HL-60/S4 treated with phorbol 12-myristate 13-acetate at 8.2 ng/mL for 4 days and 3 days (cell line): ENCODE measurements around the gene C19orf85.
"Not testable (repeated sequence)": the region's sequence is repeated elsewhere in the genome, so short reads cannot be mapped to it uniquely, and the experiment has no call there.

Experiments
- in situ Hi-C: fragments of 300-500 bp; cut with MboI; formaldehyde crosslinking; loops from 2 replicates; pipeline ENCODE4 v1.15.0; 2022; ENCODE audit warnings: low sequenced_read_pairs

C19orf85 gene

GRCh38 chr19:55459950-55460657 lies 4.4 kb downstream of the C19orf85 start:
- in situ Hi-C loops, result no loop called here

GRCh38 chr19:55459551-55459949 lies 5.0 kb downstream of the C19orf85 start:
- in situ Hi-C loops, result no loop called here

GRCh38 chr19:55457683-55458457 lies 6.7 kb downstream of the C19orf85 start:
- in situ Hi-C loops, result no loop called here

GRCh38 chr19:55456347-55456746 lies 8.2 kb downstream of the C19orf85 start:
- in situ Hi-C loops, result no loop called here

GRCh38 chr19:55455576-55456235 lies 8.8 kb downstream of the C19orf85 start:
- in situ Hi-C loops, result no loop called here

GRCh38 chr19:55454787-55455243 lies 9.7 kb downstream of the C19orf85 start:
- in situ Hi-C loops, result no loop called here

GRCh38 chr19:55453511-55454260 lies 10.9 kb downstream of the C19orf85 start:
- in situ Hi-C loops, result no loop called here

GRCh38 chr19:55452749-55453346 lies 11.7 kb downstream of the C19orf85 start:
- in situ Hi-C loops, result no loop called here

- in situ Hi-C loops, result no loop called here
Measured at GRCh38 chr19:55451965-55452748, 12.4 kb downstream of the C19orf85 start.

- in situ Hi-C loops, result no loop called here
Measured at GRCh38 chr19:55451163-55451964, 13.2 kb downstream of the C19orf85 start.

- in situ Hi-C loops, result no loop called here
Measured at GRCh38 chr19:55449469-55449868, 15.1 kb downstream of the C19orf85 start.

GRCh38 chr19:55448175-55448490 lies 16.4 kb downstream of the C19orf85 start:
- in situ Hi-C loops, result not testable (repeated sequence)

- in situ Hi-C loops, result no loop called here
Measured at GRCh38 chr19:55447421-55448174, 17.0 kb downstream of the C19orf85 start.

GRCh38 chr19:55446060-55446459 lies 18.5 kb downstream of the C19orf85 start:
- in situ Hi-C loops, result no loop called here

- in situ Hi-C loops, result no loop called here
Measured at GRCh38 chr19:55444646-55445045, 19.9 kb downstream of the C19orf85 start.

GRCh38 chr19:55443824-55444480 lies 20.6 kb downstream of the C19orf85 start:
- in situ Hi-C loops, result no loop called here

- in situ Hi-C loops, result no loop called here
Measured at GRCh38 chr19:55443045-55443823, 21.3 kb downstream of the C19orf85 start, which contains the start of gene SHISA7. TSS of gene SHISA7 (minus strand) at chr19:55443300. CDS start at chr19:55442863, 437 bp downstream.
